Esophagus muscularis mucosa (tissue), 4 donors: ENCODE measurements around the gene KIF17.

Experiments used
- EP300 ChIP-seq: sonication (generic); formaldehyde crosslinking; IDR thresholded peaks from one replicate; pipeline ENCODE4 v1.6.1; 2017; ENCODE audit warnings: antibody characterized with exemption
- POLR2A ChIP-seq: fragments of 450-650 bp; IDR thresholded peaks from one replicate; pipeline ENCODE4 v1.6.1; 2017; ENCODE audit warnings: antibody characterized with exemption, moderate library complexity, mild to moderate bottlenecking, low read depth
- TF ChIP-seq, protein P1 (sequence below), 3 experiments: fragments of 200-600 bp in 2 of 3; fragments of 450-650 bp in 1 of 3; sonication (generic) in 2 of 3; IDR thresholded peaks; one replicate each; pipeline ENCODE4 v1.5.1; 2017 to 2019; ENCODE audit warnings: antibody characterized with exemption in 3 of 3, mild to moderate bottlenecking in 2 of 3, moderate library complexity in 1 of 3

DNA sequence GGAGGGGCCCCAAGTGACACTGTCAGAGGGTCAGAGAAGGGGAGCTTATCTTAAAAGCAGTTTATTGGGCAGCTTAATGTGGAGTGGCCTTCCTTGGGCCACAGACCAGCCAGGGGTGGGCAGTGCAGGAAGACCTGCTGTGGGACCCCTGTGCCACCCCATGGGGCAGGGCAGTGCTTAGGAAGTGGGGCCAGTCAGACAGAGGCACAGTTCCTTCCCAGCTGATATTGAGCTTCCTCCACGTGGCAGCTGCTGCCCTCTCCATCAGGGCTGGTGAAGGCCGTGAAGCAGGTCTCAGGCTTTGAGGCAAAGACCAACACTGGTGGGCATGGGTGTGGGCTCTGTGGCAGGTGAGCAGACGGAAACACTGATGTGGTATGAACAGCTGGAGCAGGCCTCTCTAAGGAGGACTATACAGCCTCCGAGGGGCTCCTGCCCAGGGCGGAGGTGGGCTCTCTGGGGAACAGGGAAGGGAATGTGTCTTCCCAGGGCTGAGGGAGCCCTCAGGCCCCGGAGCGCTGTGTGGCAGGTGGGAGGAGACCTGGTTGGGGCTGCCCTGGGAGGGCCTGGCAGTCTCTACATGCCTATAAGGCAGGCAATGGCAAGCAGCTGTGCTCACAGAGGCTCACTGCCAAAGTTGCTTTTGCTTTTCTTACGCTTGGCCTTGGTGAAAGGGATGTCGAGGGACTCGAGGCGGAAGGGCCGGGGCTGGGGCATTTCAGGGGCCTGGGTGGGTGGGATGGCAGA is 53.7 kb downstream of the KIF17 start:
- TF ChIP-seq EP300: no peak
- TF ChIP-seq, protein P1, sequence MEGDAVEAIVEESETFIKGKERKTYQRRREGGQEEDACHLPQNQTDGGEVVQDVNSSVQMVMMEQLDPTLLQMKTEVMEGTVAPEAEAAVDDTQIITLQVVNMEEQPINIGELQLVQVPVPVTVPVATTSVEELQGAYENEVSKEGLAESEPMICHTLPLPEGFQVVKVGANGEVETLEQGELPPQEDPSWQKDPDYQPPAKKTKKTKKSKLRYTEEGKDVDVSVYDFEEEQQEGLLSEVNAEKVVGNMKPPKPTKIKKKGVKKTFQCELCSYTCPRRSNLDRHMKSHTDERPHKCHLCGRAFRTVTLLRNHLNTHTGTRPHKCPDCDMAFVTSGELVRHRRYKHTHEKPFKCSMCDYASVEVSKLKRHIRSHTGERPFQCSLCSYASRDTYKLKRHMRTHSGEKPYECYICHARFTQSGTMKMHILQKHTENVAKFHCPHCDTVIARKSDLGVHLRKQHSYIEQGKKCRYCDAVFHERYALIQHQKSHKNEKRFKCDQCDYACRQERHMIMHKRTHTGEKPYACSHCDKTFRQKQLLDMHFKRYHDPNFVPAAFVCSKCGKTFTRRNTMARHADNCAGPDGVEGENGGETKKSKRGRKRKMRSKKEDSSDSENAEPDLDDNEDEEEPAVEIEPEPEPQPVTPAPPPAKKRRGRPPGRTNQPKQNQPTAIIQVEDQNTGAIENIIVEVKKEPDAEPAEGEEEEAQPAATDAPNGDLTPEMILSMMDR (IDR thresholded peaks at IDR 0.05): no peak
- TF ChIP-seq POLR2A: no peak
